OCI-LY7 (cell line): ENCODE measurements around the gene P3H2. TPM values are rescaled to one million over a fixed set of nuclear protein-coding genes. Genes with fewer than 3 reads are reported as not detected.

Experiments used
- BruUV-seq: library from RNA; stranded (reverse); fragments of 400-500 nt; replicated peaks from 2 replicates; lab custom pipeline; 2021; lab: Mats Ljungman, UMichigan
- CTCF ChIA-PET: fragments of 300-600 bp; sonication (Branson Sonifier 250); formaldehyde crosslinking; loops from one replicate; lab custom pipeline; 2022; ENCODE audit warnings: antibody characterized with exemption; ENCODE audit not compliant: unreplicated experiment; lab: Charles Lee
- POLR2A ChIA-PET: fragments of 300-600 bp; sonication (Branson Sonifier 250); formaldehyde crosslinking; loops from one replicate; lab custom pipeline; 2022; ENCODE audit warnings: antibody characterized with exemption; lab: Charles Lee
- DNase-seq: peaks from one replicate; pipeline ENCODE4 v3.0.0-alpha.2; 2015; ENCODE audit warnings: low spot score
- H2AFZ ChIP-seq: fragments of 200-600 bp; sonication (generic), shearing (Covaris generic); 2 replicates; pipeline ENCODE4 v1.6.1; 2014; ENCODE audit warnings: mild to moderate bottlenecking, antibody characterized with exemption, low read length, moderate library complexity
- H3K27ac ChIP-seq: fragments of 200-600 bp; sonication (generic); 2 replicates; pipeline ENCODE4 v1.5.1; 2014; ENCODE audit warnings: mixed run types, low read depth, mild to moderate bottlenecking, moderate library complexity, low read length, inconsistent platforms; ENCODE audit not compliant: poor library complexity, severe bottlenecking
- H3K36me3 ChIP-seq: fragments of 200-600 bp; sonication (generic); 2 replicates; pipeline ENCODE4 v1.6.1; 2014; ENCODE audit warnings: mild to moderate bottlenecking, antibody characterized with exemption, low read length, moderate library complexity, mixed read lengths; ENCODE audit not compliant: insufficient read depth
- H3K4me1 ChIP-seq: fragments of 200-600 bp; sonication (generic); 2 replicates; pipeline ENCODE4 v1.5.1; 2014; ENCODE audit warnings: mild to moderate bottlenecking, low read length; ENCODE audit not compliant: insufficient read depth, poor library complexity, severe bottlenecking
- H3K4me2 ChIP-seq: fragments of 200-600 bp; sonication (generic); 2 replicates; pipeline ENCODE4 v1.6.1; 2014; ENCODE audit warnings: mild to moderate bottlenecking, low read length
- H3K4me3 ChIP-seq: fragments of 200-600 bp; sonication (generic); 2 replicates; pipeline ENCODE4 v1.5.1; 2014; ENCODE audit warnings: mild to moderate bottlenecking, low read depth, low read length; ENCODE audit not compliant: poor library complexity, severe bottlenecking
- H3K79me2 ChIP-seq: fragments of 200-600 bp; sonication (generic); 2 replicates; pipeline ENCODE4 v1.6.1; 2016; ENCODE audit warnings: low read depth, mild to moderate bottlenecking, low read length, moderate library complexity, mixed read lengths; ENCODE audit not compliant: insufficient read depth
- H3K9me2 ChIP-seq: fragments of 200-600 bp; sonication (generic); 2 replicates; pipeline ENCODE4 v1.6.1; 2016; ENCODE audit warnings: mild to moderate bottlenecking, low read length, mixed read lengths; ENCODE audit not compliant: insufficient read depth
- H3K9me3 ChIP-seq: fragments of 200-600 bp; sonication (generic); 2 replicates; pipeline ENCODE4 v1.6.1; 2014; ENCODE audit warnings: mild to moderate bottlenecking, mixed run types, low read length, mixed read lengths
- H4K20me1 ChIP-seq: fragments of 200-600 bp; sonication (generic); 2 replicates; pipeline ENCODE4 v1.6.1; 2014; ENCODE audit warnings: mild to moderate bottlenecking, antibody characterized with exemption, low read length, moderate library complexity, mixed read lengths; ENCODE audit not compliant: insufficient read depth
- EZH2phosphoT487 ChIP-seq: fragments of 200-600 bp; sonication (generic); IDR thresholded peaks from 2 replicates; pipeline ENCODE4 v1.6.1; 2018; ENCODE audit warnings: low read depth, borderline replicate concordance, mild to moderate bottlenecking, mixed run types, antibody characterized with exemption, low read length, moderate library complexity, mixed read lengths
- intact Hi-C: fragments of 100-400 bp; cut with micrococcal nuclease; formaldehyde crosslinking; loops from one replicate; pipeline ENCODE4 v1.10.0; 2022; ENCODE audit not compliant: unreplicated experiment
- total RNA-seq, 2 experiments: library from RNA; depleted of rRNA in 1 of 2; stranded (reverse); fragments of >200 nt in 1 of 2; shearing (Covaris generic) in 1 of 2; gene quantifications; 2 replicates each; pipeline ENCODE4 v1.2.3, GENCODE V29; 2014 to 2022
- TF ChIP-seq, protein P1 (sequence below): fragments of 200-600 bp; sonication (generic); conservative IDR thresholded peaks from 2 replicates; pipeline ENCODE4 v1.5.1; 2014; ENCODE audit warnings: mild to moderate bottlenecking, antibody characterized with exemption, low read length, moderate library complexity, mixed read lengths

P3H2 gene
- total RNA-seq, 2 experiments from 2014 or later: not detected

DNA sequence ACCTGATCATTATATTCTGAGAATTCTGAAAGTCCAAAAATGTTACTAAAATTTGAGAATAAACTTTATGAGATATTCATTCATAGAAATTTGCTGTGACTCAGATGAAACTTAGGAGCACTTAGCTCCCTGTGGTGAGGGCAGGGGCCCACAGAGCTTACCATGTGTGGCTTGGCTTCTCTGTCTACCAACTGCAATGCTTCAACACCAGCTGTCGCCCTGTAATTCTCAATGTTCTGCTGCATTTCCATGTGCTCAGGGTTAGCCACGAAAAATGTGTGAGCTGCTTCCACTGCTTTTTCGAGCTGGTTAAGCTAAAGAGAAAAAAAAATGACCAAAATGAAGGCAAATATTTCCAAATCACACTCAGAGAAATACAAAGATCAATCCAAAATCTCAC is 125.6 kb downstream of the P3H2 start:
- TF ChIP-seq, protein P1, sequence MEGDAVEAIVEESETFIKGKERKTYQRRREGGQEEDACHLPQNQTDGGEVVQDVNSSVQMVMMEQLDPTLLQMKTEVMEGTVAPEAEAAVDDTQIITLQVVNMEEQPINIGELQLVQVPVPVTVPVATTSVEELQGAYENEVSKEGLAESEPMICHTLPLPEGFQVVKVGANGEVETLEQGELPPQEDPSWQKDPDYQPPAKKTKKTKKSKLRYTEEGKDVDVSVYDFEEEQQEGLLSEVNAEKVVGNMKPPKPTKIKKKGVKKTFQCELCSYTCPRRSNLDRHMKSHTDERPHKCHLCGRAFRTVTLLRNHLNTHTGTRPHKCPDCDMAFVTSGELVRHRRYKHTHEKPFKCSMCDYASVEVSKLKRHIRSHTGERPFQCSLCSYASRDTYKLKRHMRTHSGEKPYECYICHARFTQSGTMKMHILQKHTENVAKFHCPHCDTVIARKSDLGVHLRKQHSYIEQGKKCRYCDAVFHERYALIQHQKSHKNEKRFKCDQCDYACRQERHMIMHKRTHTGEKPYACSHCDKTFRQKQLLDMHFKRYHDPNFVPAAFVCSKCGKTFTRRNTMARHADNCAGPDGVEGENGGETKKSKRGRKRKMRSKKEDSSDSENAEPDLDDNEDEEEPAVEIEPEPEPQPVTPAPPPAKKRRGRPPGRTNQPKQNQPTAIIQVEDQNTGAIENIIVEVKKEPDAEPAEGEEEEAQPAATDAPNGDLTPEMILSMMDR: no peak
- no peak for TF ChIP-seq EZH2phosphoT487
- intact Hi-C loops: no loop called here
- Histone ChIP-seq H3K9me2 (no peaks in the 10 kb centered on the region), H3K27ac (no peak overlapping the region), H2AFZ (no peak overlapping the region), H3K4me2 (no peak overlapping the region), H3K36me3 (no peaks in the 10 kb centered on the region), H3K4me1 (no peaks in the 10 kb centered on the region), H3K9me3 (no peaks in the 10 kb centered on the region), H3K4me3 (no peak overlapping the region), H4K20me1 (no peaks in the 10 kb centered on the region), H3K79me2 (no peaks in the 10 kb centered on the region)
- ChIA-PET POLR2A (interaction anchor here (0.6 to 0.7 kb wide), 2 partner anchors 561 to 872 kb away, joined by 3 to 4 read pairs; no protein-coding TSS in a partner anchor), CTCF (no interaction called here)
- no TSS peak for BruUV-seq
- no peak for DNase-seq

DNA sequence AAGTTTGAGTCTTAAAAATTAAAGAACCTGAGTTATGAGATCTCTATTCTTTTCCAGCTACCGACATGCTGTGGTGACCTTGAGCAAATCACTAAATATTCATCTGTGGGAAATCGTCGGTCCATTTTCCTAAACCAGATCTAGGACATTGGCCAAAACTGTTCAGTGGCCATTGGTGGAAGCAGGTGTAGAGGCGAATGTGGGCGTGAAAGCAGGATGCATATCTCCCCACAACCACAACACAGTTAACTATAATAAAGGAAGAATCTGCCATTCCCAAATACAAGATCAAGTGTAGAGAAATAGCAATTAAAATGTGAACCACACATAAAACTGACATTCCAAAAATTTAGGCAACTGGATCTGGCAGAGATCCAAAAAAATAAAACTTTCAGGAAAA is 129.9 kb downstream of the P3H2 start:
- no peaks in the 10 kb centered on the region for H3K9me2 ChIP-seq
- TF ChIP-seq EZH2phosphoT487: no peak
- TF ChIP-seq, protein P1: no peak
- CTCF ChIA-PET: no interaction called here
- H4K20me1 ChIP-seq: no peaks in the 10 kb centered on the region
- H3K4me1 ChIP-seq: no peaks in the 10 kb centered on the region
- POLR2A ChIA-PET: no interaction called here
- H3K4me3 ChIP-seq: no peak overlapping the region
- no TSS peak for BruUV-seq
- no peak overlapping the region for H3K27ac ChIP-seq
- H3K4me2 ChIP-seq: no peak overlapping the region
- intact Hi-C loops: no loop called here
- no peak for DNase-seq
- no peaks in the 10 kb centered on the region for H3K9me3 ChIP-seq
- H3K36me3 ChIP-seq: no peaks in the 10 kb centered on the region
- H3K79me2 ChIP-seq: no peaks in the 10 kb centered on the region
- no peak overlapping the region for H2AFZ ChIP-seq

DNA sequence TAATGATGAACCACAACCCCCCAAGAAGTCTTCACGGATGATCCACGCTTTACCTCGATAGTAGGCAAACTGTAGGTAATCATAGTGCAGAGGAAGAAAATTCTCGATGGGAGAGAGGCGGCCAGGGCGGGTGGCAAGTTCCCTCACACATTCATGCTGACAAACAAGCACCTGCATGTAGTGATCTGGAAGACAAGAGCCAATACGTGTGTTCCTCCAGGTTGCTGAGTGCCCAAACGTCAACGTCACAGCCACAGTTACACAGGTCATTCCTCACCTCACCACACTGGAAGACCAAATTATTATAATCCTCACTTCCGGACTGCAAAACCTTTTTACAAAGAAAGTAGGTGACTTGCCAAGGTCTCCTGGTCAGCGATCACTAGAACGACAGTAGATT is 131.8 kb downstream of the P3H2 start:
- intact Hi-C loops: no loop called here

More for the DNA sequence above, 131.8 kb downstream of the P3H2 start:
- POLR2A ChIA-PET: no interaction called here
- H4K20me1 ChIP-seq: no peaks in the 10 kb centered on the region
- H3K36me3 ChIP-seq: no peaks in the 10 kb centered on the region
- CTCF ChIA-PET: no interaction called here
- TF ChIP-seq, protein P1: no peak
- TF ChIP-seq EZH2phosphoT487: no peak
- no peak overlapping the region for H3K4me3 ChIP-seq
- no peaks in the 10 kb centered on the region for H3K79me2 ChIP-seq
- no peak overlapping the region for H3K27ac ChIP-seq
- BruUV-seq: no TSS peak
- no peaks in the 10 kb centered on the region for H3K9me3 ChIP-seq
- no peaks in the 10 kb centered on the region for H3K4me1 ChIP-seq
- DNase-seq: no peak
- no peak overlapping the region for H3K4me2 ChIP-seq
- H3K9me2 ChIP-seq: no peaks in the 10 kb centered on the region
- H2AFZ ChIP-seq: no peak overlapping the region
